ENCODE results near the gene DYSF.

The DYSF gene

GRCh38 chr2:71603851-71604725 is 150.7 kb downstream of the DYSF start:
- no peak for DNase-seq
- no peaks in the 10 kb centered on the region for H3K79me2 ChIP-seq (ENCODE audit: low read length)
- no peaks in the 10 kb centered on the region for H4K20me1 ChIP-seq (ENCODE audit: insufficient read depth, low read length)
- H2AFZ ChIP-seq (ENCODE audit: low read length) = no peak overlapping the region
- H3K36me3 ChIP-seq (replicated peaks; ENCODE audit: insufficient read depth, low read length) = no peaks in the 10 kb centered on the region
- no peaks in the 10 kb centered on the region for H3F3A ChIP-seq (ENCODE audit: insufficient read depth, low read length)
- no peak overlapping the region for H3K4me3 ChIP-seq (ENCODE audit: low read length)
- H3K9me2 ChIP-seq (replicated peaks; ENCODE audit: insufficient read depth, low read length) = no peaks in the 10 kb centered on the region
- H3K4me1 ChIP-seq (ENCODE audit: low read length) = no peaks in the 10 kb centered on the region
- no peaks in the 10 kb centered on the region for H3K9me3 ChIP-seq (replicated peaks; ENCODE audit: insufficient read depth, low read length)
- no peak overlapping the region for H3K4me2 ChIP-seq (ENCODE audit: low read depth, low read length)
- H3K27ac ChIP-seq (ENCODE audit: low read length) = no peak overlapping the region
- TF ChIP-seq EZH2 (optimal IDR thresholded peaks at IDR 0.05; ENCODE audit: low read depth, low read length) = no peak
- H3K27me3 ChIP-seq (replicated peaks; ENCODE audit: insufficient read depth, low read length) = no peaks in the 10 kb centered on the region
- no peak overlapping the region for H3K9ac ChIP-seq (ENCODE audit: low read length)

DNA sequence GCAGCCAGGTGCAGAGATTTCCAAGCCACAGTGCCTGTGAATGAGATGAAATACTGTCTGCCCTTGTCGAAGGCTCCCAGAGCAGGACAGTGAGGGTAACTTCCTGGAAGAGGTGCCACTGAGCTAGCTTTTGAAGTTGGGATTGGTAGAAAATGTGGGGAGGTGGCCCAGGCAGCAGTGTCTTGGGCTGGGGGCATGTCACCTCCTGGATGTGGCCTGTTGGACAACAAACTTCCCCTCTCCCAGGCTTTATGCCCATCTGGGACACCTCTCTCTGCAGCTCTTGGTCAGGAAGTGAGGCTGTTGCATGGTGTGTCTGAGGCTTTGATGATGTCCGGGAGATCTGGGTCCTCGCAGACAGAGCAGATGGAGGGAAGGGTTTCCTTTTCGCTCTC is 151.4 kb downstream of the DYSF start:
- no peak overlapping the region for H3K9ac ChIP-seq (ENCODE audit: low read length)
- H3K27ac ChIP-seq (ENCODE audit: low read length) = no peak overlapping the region
- no peaks in the 10 kb centered on the region for H3K27me3 ChIP-seq (replicated peaks; ENCODE audit: insufficient read depth, low read length)
- H3K9me3 ChIP-seq (replicated peaks; ENCODE audit: insufficient read depth, low read length) = no peaks in the 10 kb centered on the region
- H3K4me2 ChIP-seq (ENCODE audit: low read depth, low read length) = no peak overlapping the region
- H3K36me3 ChIP-seq (replicated peaks; ENCODE audit: insufficient read depth, low read length) = no peaks in the 10 kb centered on the region
- no peaks in the 10 kb centered on the region for H4K20me1 ChIP-seq (ENCODE audit: insufficient read depth, low read length)
- DNase-seq = no peak
- H3F3A ChIP-seq (ENCODE audit: insufficient read depth, low read length) = no peaks in the 10 kb centered on the region
- H2AFZ ChIP-seq (ENCODE audit: low read length) = 0 out of 2 replicates have a peak overlapping the region, but pooled peaks have one; percentile 25
- no peaks in the 10 kb centered on the region for H3K79me2 ChIP-seq (ENCODE audit: low read length)
- H3K9me2 ChIP-seq (replicated peaks; ENCODE audit: insufficient read depth, low read length) = no peaks in the 10 kb centered on the region
- TF ChIP-seq, protein P1, sequence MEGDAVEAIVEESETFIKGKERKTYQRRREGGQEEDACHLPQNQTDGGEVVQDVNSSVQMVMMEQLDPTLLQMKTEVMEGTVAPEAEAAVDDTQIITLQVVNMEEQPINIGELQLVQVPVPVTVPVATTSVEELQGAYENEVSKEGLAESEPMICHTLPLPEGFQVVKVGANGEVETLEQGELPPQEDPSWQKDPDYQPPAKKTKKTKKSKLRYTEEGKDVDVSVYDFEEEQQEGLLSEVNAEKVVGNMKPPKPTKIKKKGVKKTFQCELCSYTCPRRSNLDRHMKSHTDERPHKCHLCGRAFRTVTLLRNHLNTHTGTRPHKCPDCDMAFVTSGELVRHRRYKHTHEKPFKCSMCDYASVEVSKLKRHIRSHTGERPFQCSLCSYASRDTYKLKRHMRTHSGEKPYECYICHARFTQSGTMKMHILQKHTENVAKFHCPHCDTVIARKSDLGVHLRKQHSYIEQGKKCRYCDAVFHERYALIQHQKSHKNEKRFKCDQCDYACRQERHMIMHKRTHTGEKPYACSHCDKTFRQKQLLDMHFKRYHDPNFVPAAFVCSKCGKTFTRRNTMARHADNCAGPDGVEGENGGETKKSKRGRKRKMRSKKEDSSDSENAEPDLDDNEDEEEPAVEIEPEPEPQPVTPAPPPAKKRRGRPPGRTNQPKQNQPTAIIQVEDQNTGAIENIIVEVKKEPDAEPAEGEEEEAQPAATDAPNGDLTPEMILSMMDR (IDR thresholded peaks at IDR 0.05; ENCODE audit: low read length) = no peak
- TF ChIP-seq EZH2phosphoT487 (IDR thresholded peaks at IDR 0.05; ENCODE audit: low read length) (no peak), EZH2 (optimal IDR thresholded peaks at IDR 0.05; ENCODE audit: low read depth, low read length) (no peak)
- no peaks in the 10 kb centered on the region for H3K4me1 ChIP-seq (ENCODE audit: low read length)
- no peak overlapping the region for H3K4me3 ChIP-seq (ENCODE audit: low read length)

- no peak overlapping the region for H3K27ac ChIP-seq (ENCODE audit: low read length)
- no peak overlapping the region for H3K4me2 ChIP-seq (ENCODE audit: low read depth, low read length)
- no peak for DNase-seq
- H3F3A ChIP-seq (ENCODE audit: insufficient read depth, low read length) = no peaks in the 10 kb centered on the region
- H3K9me2 ChIP-seq (replicated peaks; ENCODE audit: insufficient read depth, low read length) = no peaks in the 10 kb centered on the region
- no peak overlapping the region for H3K4me3 ChIP-seq (ENCODE audit: low read length)
- H3K9me3 ChIP-seq (replicated peaks; ENCODE audit: insufficient read depth, low read length) = no peaks in the 10 kb centered on the region
- 0 out of 2 replicates have a peak overlapping the region, but pooled peaks have one; percentile 25 for H2AFZ ChIP-seq (ENCODE audit: low read length)
- H3K79me2 ChIP-seq (ENCODE audit: low read length) = no peaks in the 10 kb centered on the region
- TF ChIP-seq EZH2 (optimal IDR thresholded peaks at IDR 0.05; ENCODE audit: low read depth, low read length) (no peak), EZH2phosphoT487 (IDR thresholded peaks at IDR 0.05; ENCODE audit: low read length) (no peak)
- TF ChIP-seq, protein P1 (IDR thresholded peaks at IDR 0.05; ENCODE audit: low read length) = no peak
- no peaks in the 10 kb centered on the region for H3K36me3 ChIP-seq (replicated peaks; ENCODE audit: insufficient read depth, low read length)
- no peak overlapping the region for H3K9ac ChIP-seq (ENCODE audit: low read length)
- no peaks in the 10 kb centered on the region for H3K27me3 ChIP-seq (replicated peaks; ENCODE audit: insufficient read depth, low read length)
- H4K20me1 ChIP-seq (ENCODE audit: insufficient read depth, low read length) = no peaks in the 10 kb centered on the region
- H3K4me1 ChIP-seq (ENCODE audit: low read length) = no peaks in the 10 kb centered on the region
Measured at GRCh38 chr2:71605173-71605641, 151.8 kb downstream of the DYSF start.

DNA sequence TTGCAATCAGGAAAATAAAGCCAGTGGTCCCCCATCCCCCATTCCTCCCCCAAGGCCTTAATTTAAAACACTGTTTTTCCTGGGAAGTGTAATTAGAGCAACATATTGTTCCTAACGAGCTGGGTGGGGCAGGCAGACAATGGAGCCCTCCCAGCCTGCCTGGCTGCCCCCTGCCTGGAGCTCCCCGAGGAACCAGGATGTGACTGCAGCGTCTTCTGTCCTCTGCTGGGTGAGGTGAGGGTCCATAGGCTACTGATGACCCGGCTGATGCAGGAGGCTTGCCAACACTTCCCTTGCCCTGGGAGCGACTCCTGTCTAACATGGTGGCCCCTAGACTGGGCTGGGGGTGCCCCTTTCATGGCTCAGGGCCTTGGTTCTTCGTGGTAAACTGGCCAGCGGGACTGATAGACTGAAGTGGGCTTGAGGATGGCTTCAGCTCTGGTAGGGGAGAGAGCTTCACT is 152.4 kb downstream of the DYSF start:
- H3K4me2 ChIP-seq (ENCODE audit: low read depth, low read length) = no peak overlapping the region
- H3K27me3 ChIP-seq (replicated peaks; ENCODE audit: insufficient read depth, low read length) = no peaks in the 10 kb centered on the region
- no peak overlapping the region for H3K9ac ChIP-seq (ENCODE audit: low read length)
- no peak overlapping the region for H2AFZ ChIP-seq (ENCODE audit: low read length)
- no peaks in the 10 kb centered on the region for H3K79me2 ChIP-seq (ENCODE audit: low read length)
- no peaks in the 10 kb centered on the region for H3K4me1 ChIP-seq (ENCODE audit: low read length)
- H4K20me1 ChIP-seq (ENCODE audit: insufficient read depth, low read length) = no peaks in the 10 kb centered on the region
- no peaks in the 10 kb centered on the region for H3F3A ChIP-seq (ENCODE audit: insufficient read depth, low read length)
- DNase-seq = no peak
- H3K9me2 ChIP-seq (replicated peaks; ENCODE audit: insufficient read depth, low read length) = no peaks in the 10 kb centered on the region
- no peak overlapping the region for H3K27ac ChIP-seq (ENCODE audit: low read length)
- H3K9me3 ChIP-seq (replicated peaks; ENCODE audit: insufficient read depth, low read length) = no peaks in the 10 kb centered on the region
- no peak for TF ChIP-seq EZH2 (optimal IDR thresholded peaks at IDR 0.05; ENCODE audit: low read depth, low read length)
- TF ChIP-seq, protein P1 (IDR thresholded peaks at IDR 0.05; ENCODE audit: low read length) = no peak
- H3K36me3 ChIP-seq (replicated peaks; ENCODE audit: insufficient read depth, low read length) = no peaks in the 10 kb centered on the region
- no peak overlapping the region for H3K4me3 ChIP-seq (ENCODE audit: low read length)
